Fibroblast of skin of abdomen (primary cell): Measurements from ENCODE around the gene PHACTR1.
A peak's percentile ranks its signal among the peaks of the same experiment; 100 is the strongest.

Experiments
- DNase-seq: peaks from one replicate; pipeline ENCODE4 v3.0.0-alpha.2; 2013

PHACTR1 gene

DNA sequence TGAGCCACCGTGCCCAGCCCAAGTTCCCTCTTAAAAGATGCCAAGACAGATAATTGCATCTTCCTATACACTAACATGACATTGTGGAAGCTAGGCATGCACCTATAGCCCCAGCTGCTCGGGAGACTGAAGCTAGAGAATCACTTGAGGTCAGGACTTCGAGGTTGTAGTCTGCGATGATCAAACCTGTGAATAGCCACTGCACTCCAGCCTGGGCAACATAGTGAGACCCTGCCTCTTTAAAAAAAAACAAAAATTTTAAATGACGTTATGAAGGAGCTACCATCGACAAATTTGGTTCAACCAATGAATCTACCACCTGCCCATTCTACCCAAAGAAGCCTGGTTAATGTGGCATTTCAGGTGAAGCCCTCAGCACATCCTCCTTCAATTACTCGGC lies 531.1 kb downstream of the PHACTR1 start:
- no peak for DNase-seq

DNA sequence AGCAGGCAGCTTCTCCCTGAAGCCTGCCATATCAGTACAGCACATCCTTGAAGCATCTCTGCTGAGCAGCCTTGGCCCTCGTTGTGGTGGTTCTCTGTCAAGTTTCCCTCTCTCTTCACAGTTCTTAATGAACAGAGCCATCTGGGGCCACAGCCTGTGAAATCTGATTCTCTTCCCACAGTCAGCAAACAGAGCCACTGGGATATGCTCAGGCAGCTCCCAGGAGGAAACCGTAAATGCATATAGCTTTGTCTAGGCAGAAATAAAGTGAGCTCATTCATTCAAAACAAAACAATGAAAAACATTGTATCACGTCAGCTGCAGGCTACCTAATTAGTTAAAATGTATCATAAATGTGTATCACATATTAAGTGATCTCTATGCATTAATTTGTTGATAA lies 531.5 kb downstream of the PHACTR1 start:
- peak; percentile 80 for DNase-seq

DNA sequence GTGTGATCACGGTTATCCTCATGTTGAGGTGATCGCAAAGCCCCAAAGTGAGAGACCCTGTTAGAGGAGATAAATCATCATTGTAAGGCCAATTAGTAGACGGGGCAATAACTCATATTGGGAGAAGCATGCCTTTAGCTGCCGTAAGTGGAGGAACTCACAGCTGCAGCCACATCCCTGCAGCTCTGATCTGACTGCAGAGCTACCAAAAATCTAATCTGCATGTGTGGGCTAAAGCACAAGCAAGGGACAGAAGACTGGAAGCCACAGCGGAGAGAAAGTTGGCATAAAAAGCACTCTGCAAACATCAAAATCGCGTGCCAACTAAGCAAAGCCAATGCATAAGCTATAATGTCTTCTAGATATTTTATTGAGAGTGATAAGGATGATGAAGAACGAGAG lies 532.0 kb downstream of the PHACTR1 start:
- no peak for DNase-seq

DNA sequence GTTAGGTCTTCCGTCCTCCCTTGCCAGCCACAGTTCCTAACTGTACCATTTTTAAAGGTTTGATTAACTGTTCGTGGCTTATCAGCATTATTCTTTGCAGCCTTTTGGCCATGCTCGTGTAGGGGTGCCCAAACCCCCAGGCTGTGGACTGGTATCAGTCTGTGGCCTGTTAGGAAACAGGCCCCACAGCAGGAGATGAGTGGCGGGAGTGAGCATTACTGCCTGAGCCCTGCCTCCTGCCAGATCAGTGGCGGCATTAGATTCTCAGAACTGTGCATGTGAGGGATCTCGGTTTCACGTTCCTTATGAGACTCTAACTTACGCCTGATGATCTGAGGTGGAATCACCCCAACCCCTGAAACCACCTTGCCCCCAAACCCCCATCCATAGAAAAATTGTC lies 532.4 kb downstream of the PHACTR1 start:
- no peak for DNase-seq

DNA sequence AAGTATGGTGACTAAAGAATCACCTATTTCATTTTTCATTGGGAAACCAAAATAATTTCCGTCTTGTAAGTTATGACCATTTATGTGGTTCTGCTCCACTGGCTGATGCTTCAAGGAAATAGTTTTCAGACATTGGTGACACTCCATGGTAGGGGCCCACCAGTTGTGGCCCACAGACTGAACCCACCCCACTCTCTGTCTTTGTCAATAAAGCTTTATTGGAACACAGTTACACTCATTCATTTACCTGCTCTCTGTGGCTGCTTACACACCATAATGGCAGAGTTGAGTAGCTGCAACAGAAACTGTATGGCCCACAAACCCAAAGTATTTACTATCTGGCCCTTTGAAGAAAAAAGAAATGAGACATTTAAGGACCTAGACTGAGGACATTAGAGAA lies 533.2 kb downstream of the PHACTR1 start:
- no peak for DNase-seq

DNA sequence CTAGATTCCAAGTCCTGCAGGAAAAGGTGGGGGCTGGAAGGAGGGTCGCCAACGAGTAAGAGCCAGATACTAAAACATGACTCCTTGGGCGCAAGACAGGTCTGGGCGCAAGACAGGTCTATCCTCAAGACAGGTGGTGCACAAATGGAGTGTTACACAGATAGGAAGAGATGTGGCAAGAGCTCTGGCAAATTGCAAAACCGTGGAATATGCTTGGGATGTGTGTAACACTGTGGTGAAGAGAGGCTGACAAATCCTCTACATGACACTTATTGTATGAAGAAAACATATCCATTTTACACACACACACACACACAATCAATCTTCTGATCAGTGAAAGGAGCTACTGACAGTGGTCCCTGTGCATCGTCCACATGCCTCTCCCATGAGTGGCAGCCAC lies 534.1 kb downstream of the PHACTR1 start:
- DNase-seq = no peak

GRCh38 chr6:13251242-13251641 lies 534.7 kb downstream of the PHACTR1 start:
- DNase-seq = no peak

GRCh38 chr6:13252790-13253189 lies 536.2 kb downstream of the PHACTR1 start:
- DNase-seq = no peak

DNA sequence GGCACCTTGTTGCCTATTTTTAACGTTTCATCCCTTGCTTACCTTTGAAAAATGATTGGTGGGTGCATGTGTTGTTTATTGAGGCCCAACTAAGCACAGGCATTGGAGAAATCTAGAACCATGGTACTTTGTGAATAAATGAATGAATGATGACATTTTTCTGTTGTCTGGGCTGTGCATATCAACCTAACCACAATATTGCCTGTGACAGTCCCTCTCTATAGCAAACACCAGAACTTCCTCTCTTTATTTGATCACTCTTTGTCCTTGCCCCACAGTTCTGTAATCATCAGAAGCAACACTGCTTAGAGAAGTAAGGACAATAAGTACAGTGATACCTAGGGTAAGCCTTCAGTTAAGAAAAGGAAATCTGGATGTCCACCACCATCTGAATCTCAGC lies 536.7 kb downstream of the PHACTR1 start:
- no peak for DNase-seq

DNA sequence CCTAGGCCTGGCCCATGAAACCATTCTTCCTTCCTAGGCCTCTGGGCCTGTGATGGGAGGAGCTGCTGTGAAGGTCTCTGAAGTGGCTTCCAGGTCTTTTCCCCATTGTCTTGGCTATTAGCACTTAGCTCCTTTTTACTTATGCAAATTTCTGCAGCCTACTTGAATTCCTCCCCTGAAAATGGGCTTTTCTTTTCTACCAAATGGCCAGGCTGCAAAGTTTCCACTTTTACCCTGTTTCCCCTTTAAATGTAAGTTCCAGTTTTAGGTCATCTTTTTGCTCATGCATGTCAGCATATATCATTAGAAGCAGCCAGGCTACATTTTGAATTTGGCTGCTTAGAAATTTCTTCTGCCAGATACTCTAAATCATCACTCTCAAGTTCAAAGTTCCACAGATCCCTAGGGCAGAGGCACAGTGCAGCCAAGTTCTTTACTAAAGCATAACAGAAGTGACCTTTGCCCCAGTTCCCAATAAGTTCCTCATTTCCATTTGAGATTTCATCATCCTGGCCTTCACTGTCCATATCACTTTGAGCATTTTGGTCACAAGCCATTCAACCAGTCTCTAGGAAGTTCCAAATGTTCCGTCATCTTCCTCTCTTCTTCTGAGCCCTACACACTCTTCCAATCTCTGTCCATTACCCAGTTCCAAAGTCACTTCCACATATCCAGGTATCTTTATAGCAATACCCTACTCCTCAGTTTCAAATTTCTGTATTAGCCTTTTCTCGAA lies 539.9 kb downstream of the PHACTR1 start:
- no peak for DNase-seq

GRCh38 chr6:13259393-13259792 lies 542.8 kb downstream of the PHACTR1 start:
- DNase-seq = no peak

- no peak for DNase-seq
Measured at GRCh38 chr6:13260101-13260598, 543.6 kb downstream of the PHACTR1 start.

GRCh38 chr6:13260831-13261230 lies 544.3 kb downstream of the PHACTR1 start:
- no peak for DNase-seq

DNA sequence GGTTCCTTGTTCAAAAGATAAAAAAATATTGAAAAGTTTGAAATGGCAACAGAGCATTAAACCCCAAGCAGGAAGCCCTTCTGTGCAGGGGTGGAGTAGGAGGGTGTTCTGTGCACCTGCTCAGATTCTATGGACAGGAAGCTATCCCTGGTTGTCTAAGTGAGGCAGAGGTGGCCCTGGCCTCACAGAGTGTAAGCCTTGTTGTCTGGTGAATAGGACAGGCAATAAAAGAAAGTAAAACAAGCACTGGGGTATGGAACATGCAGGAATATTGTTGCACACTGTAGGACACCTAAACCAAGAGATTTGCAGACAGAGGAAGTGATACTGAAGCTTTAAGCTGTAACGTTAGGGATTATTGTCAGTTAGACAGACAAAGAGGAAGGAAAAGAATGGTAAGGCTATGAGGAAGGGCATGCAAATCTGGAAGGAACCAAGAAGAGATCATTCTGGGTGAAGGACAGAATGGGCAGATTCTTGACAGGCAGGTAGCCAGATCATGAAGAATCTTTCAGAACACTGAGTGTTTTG lies 545.0 kb downstream of the PHACTR1 start:
- no peak for DNase-seq

- DNase-seq = no peak
Measured at GRCh38 chr6:13262302-13263230, 546.0 kb downstream of the PHACTR1 start.

GRCh38 chr6:13263669-13264068 lies 547.1 kb downstream of the PHACTR1 start:
- DNase-seq = no peak

GRCh38 chr6:13267142-13267651 lies 550.6 kb downstream of the PHACTR1 start:
- DNase-seq = no peak

- peak; percentile 73 for DNase-seq
Measured at GRCh38 chr6:13268913-13269518, 552.4 kb downstream of the PHACTR1 start.

GRCh38 chr6:13272131-13273046 lies 555.8 kb downstream of the PHACTR1 start:
- no peak for DNase-seq

GRCh38 chr6:13273202-13273930 lies 556.8 kb downstream of the PHACTR1 start:
- no peak for DNase-seq
